ENCODE results near the gene PPP2R1A. TPM values are rescaled to one million over a fixed set of nuclear protein-coding genes. Genes with fewer than 3 reads are reported as not detected.

PPP2R1A gene
- polyA plus RNA-seq, 4 donors, result 131 to 228 (median 145) TPM

- 90 to 95% (median 94%) methylated on average over 7 of the region's 7 CpGs for WGBS, 3 donors
- no peak for DNase-seq
These were observed 32.1 kb downstream of the PPP2R1A start for GRCh38 chr19:52221831-52222375.

DNA sequence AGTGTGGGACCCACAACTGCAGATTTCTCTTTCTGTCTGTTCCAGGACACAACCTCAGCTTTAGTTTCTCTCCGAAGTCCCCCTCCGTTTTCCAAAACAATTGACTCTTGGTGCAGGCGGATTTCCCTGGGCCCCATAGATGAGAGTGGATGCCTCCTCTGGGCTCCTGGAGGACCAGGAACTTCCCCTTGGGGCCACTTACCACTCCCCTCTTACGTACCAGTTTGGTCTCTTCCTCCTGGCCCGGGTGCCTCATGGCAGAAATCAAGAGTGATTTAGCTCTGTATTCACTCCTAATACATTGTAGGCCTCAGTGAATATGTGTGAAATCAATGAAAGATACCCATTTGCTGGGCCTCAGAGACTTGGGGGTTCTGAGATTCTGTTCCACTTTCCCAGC lies 34.4 kb downstream of the PPP2R1A start:
- FAIRE-seq (no peak), DNase-seq (no peak)
- Histone ChIP-seq H3K27ac (ENCODE audit: low read depth in 1 of 3, low read length in 2 of 3) (no peak overlapping the region), H3K4me3 (ENCODE audit: low read depth in 1 of 3, low read length in 3 of 3) (no peak overlapping the region), H3K27me3 (ENCODE audit: control insufficient read depth in 3 of 3, insufficient read depth in 3 of 3, low read length in 3 of 3) (no peaks in the 10 kb centered on the region), H3K9me3 (ENCODE audit: control insufficient read depth in 2 of 2, insufficient read depth in 1 of 2, low read depth in 1 of 2, low read length in 1 of 2) (no peaks in the 10 kb centered on the region), H3K4me1 (ENCODE audit: control insufficient read depth in 3 of 3, insufficient read depth in 2 of 3, low read depth in 1 of 3, low read length in 2 of 3) (no peaks in the 10 kb centered on the region), H3K36me3 (ENCODE audit: control insufficient read depth in 3 of 3, insufficient read depth in 2 of 3, low read depth in 1 of 3, low read length in 3 of 3) (peaks cover 28 to 71% (median 51%) of the 10 kb centered on the region in 3 donors)
- WGBS, 3 donors, result 90 to 93% (median 91%) methylated on average over 5 of the region's 5 CpGs

More at GRCh38 chr19:52221831-52222375, 32.1 kb downstream of the PPP2R1A start:
- no peaks in the 10 kb centered on the region for H3K9me3 ChIP-seq (ENCODE audit: control insufficient read depth in 2 of 2, insufficient read depth in 1 of 2, low read depth in 1 of 2, low read length in 1 of 2)
- H3K4me1 ChIP-seq (ENCODE audit: control insufficient read depth in 3 of 3, insufficient read depth in 2 of 3, low read depth in 1 of 3, low read length in 2 of 3), result no peaks in the 10 kb centered on the region
- H3K36me3 ChIP-seq (ENCODE audit: control insufficient read depth in 3 of 3, insufficient read depth in 2 of 3, low read depth in 1 of 3, low read length in 3 of 3), result peaks cover 42 to 72% (median 56%) of the 10 kb centered on the region in 3 donors
- no peak for FAIRE-seq
- no peak overlapping the region for H3K4me3 ChIP-seq (ENCODE audit: low read depth in 1 of 3, low read length in 3 of 3)
- no peaks in the 10 kb centered on the region for H3K27me3 ChIP-seq (ENCODE audit: control insufficient read depth in 3 of 3, insufficient read depth in 3 of 3, low read length in 3 of 3)
- H3K27ac ChIP-seq (ENCODE audit: low read depth in 1 of 3, low read length in 2 of 3), result no peak overlapping the region

DNA sequence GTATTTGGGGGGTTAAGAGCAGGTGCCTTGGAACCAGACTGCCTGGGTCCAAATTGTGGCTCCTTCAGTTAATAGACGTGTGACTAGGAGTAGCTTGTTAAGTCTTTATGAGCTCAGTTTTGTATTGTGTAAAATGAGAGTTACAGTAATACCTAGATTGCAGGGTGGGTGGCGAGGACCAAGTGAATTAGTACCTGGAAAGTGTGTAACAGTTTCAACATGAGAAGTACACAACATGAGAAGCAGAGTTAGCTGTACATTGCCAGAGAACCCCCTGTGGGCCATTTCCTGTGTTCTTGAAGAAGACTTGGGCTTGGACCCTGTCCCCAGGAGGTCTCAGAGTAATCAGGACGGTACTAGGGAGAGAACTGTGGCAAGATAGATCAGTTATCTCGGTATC lies 36.8 kb downstream of the PPP2R1A start:
- H3K27me3 ChIP-seq (ENCODE audit: control insufficient read depth in 3 of 3, insufficient read depth in 3 of 3, low read length in 3 of 3), result no peaks in the 10 kb centered on the region
- FAIRE-seq, result no peak
- H3K36me3 ChIP-seq (ENCODE audit: control insufficient read depth in 3 of 3, insufficient read depth in 2 of 3, low read depth in 1 of 3, low read length in 3 of 3), result peaks cover 19 to 57% (median 32%) of the 10 kb centered on the region in 3 donors
- DNase-seq, result no peak
- no peaks in the 10 kb centered on the region for H3K9me3 ChIP-seq (ENCODE audit: control insufficient read depth in 2 of 2, insufficient read depth in 1 of 2, low read depth in 1 of 2, low read length in 1 of 2)
- H3K4me1 ChIP-seq (ENCODE audit: control insufficient read depth in 3 of 3, insufficient read depth in 2 of 3, low read depth in 1 of 3, low read length in 2 of 3), result no peaks in the 10 kb centered on the region
- H3K27ac ChIP-seq (ENCODE audit: low read depth in 1 of 3, low read length in 2 of 3), result no peak overlapping the region
- 76 to 86% (median 85%) methylated on average over 4 of the region's 4 CpGs for WGBS, 3 donors
- H3K4me3 ChIP-seq (ENCODE audit: low read depth in 1 of 3, low read length in 3 of 3), result no peak overlapping the region

GRCh38 chr19:52227196-52227940 lies 37.5 kb downstream of the PPP2R1A start:
- no peak for FAIRE-seq
- WGBS, 3 donors, result 75 to 84% (median 81%) methylated on average over 10 of the region's 10 CpGs
- Histone ChIP-seq H3K36me3 (ENCODE audit: control insufficient read depth in 3 of 3, insufficient read depth in 2 of 3, low read depth in 1 of 3, low read length in 3 of 3) (peaks cover 19 to 51% (median 26%) of the 10 kb centered on the region in 3 donors), H3K4me1 (ENCODE audit: control insufficient read depth in 3 of 3, insufficient read depth in 2 of 3, low read depth in 1 of 3, low read length in 2 of 3) (no peaks in the 10 kb centered on the region), H3K9me3 (ENCODE audit: control insufficient read depth in 2 of 2, insufficient read depth in 1 of 2, low read depth in 1 of 2, low read length in 1 of 2) (no peaks in the 10 kb centered on the region), H3K27ac (ENCODE audit: low read depth in 1 of 3, low read length in 2 of 3) (no peak overlapping the region), H3K27me3 (ENCODE audit: control insufficient read depth in 3 of 3, insufficient read depth in 3 of 3, low read length in 3 of 3) (no peaks in the 10 kb centered on the region), H3K4me3 (ENCODE audit: low read depth in 1 of 3, low read length in 3 of 3) (no peak overlapping the region)
- DNase-seq, result no peak

DNA sequence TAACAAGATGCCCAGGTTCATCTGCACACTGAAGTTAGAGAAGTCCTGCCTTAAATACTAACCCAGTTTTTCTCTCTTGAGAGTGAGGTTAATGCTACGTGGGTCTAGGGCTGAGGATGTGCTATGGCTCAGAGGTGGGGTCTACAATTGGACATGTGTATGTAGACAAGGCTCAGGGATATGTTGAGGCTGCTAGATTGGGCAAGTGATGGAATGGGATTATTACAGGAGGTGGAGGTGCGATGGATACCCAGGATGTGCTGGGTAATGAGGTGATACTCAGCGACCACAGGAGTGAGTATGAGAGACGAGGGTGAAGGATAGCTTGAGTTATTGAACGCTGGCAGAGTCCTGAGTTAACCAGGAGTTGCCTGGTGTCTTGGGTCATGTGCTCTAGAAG lies 38.1 kb downstream of the PPP2R1A start:
- 87 to 93% (median 90%) methylated on average over 5 of the region's 5 CpGs for WGBS, 3 donors
- no peak for DNase-seq
- no peak for FAIRE-seq
- Histone ChIP-seq H3K36me3 (ENCODE audit: control insufficient read depth in 3 of 3, insufficient read depth in 2 of 3, low read depth in 1 of 3, low read length in 3 of 3) (peaks cover 19 to 48% (median 23%) of the 10 kb centered on the region in 3 donors), H3K9me3 (ENCODE audit: control insufficient read depth in 2 of 2, insufficient read depth in 1 of 2, low read depth in 1 of 2, low read length in 1 of 2) (no peaks in the 10 kb centered on the region), H3K4me1 (ENCODE audit: control insufficient read depth in 3 of 3, insufficient read depth in 2 of 3, low read depth in 1 of 3, low read length in 2 of 3) (no peaks in the 10 kb centered on the region), H3K27ac (ENCODE audit: low read depth in 1 of 3, low read length in 2 of 3) (no peak overlapping the region), H3K4me3 (ENCODE audit: low read depth in 1 of 3, low read length in 3 of 3) (no peak overlapping the region), H3K27me3 (ENCODE audit: control insufficient read depth in 3 of 3, insufficient read depth in 3 of 3, low read length in 3 of 3) (no peaks in the 10 kb centered on the region)

DNA sequence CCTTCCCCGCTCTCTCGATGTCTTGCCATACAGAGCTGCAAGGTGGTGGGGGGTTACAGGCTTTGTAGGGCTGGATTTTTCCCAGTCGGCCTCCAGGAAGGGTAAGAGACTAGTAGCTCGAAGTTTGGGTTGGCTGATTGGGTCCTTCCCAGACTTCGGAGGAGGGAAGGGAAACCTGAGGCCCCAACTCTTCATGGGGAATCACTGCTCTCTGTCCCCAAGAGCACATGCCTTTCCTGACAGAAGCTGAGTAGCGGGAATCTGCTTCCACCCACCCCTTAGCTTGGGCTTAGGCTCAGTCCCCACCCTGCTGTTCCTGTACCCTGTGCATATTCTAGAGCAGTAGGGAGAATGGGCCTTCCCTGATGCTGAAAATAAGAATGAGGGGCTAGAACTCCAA lies 39.7 kb downstream of the PPP2R1A start:
- Histone ChIP-seq H3K27me3 (ENCODE audit: control insufficient read depth in 3 of 3, insufficient read depth in 3 of 3, low read length in 3 of 3) (no peaks in the 10 kb centered on the region), H3K27ac (ENCODE audit: low read depth in 1 of 3, low read length in 2 of 3) (no peak overlapping the region), H3K36me3 (ENCODE audit: control insufficient read depth in 3 of 3, insufficient read depth in 2 of 3, low read depth in 1 of 3, low read length in 3 of 3) (peaks cover 11 to 43% (median 15%) of the 10 kb centered on the region in 3 donors), H3K9me3 (ENCODE audit: control insufficient read depth in 2 of 2, insufficient read depth in 1 of 2, low read depth in 1 of 2, low read length in 1 of 2) (no peaks in the 10 kb centered on the region), H3K4me3 (ENCODE audit: low read depth in 1 of 3, low read length in 3 of 3) (no peak overlapping the region), H3K4me1 (ENCODE audit: control insufficient read depth in 3 of 3, insufficient read depth in 2 of 3, low read depth in 1 of 3, low read length in 2 of 3) (no peaks in the 10 kb centered on the region)
- FAIRE-seq, result no peak
- no peak for DNase-seq
- WGBS, 3 donors, result 88 to 99% (median 93%) methylated on average over 6 of the region's 6 CpGs

- Histone ChIP-seq H3K9me3 (ENCODE audit: control insufficient read depth in 2 of 2, insufficient read depth in 1 of 2, low read depth in 1 of 2, low read length in 1 of 2) (no peaks in the 10 kb centered on the region), H3K36me3 (ENCODE audit: control insufficient read depth in 3 of 3, insufficient read depth in 2 of 3, low read depth in 1 of 3, low read length in 3 of 3) (peaks cover 11 to 34% (median 14%) of the 10 kb centered on the region in 3 donors), H3K4me3 (ENCODE audit: low read depth in 1 of 3, low read length in 3 of 3) (no peak overlapping the region), H3K4me1 (ENCODE audit: control insufficient read depth in 3 of 3, insufficient read depth in 2 of 3, low read depth in 1 of 3, low read length in 2 of 3) (no peaks in the 10 kb centered on the region), H3K27me3 (ENCODE audit: control insufficient read depth in 3 of 3, insufficient read depth in 3 of 3, low read length in 3 of 3) (no peaks in the 10 kb centered on the region), H3K27ac (ENCODE audit: low read depth in 1 of 3, low read length in 2 of 3) (no peak overlapping the region)
- WGBS, 3 donors, result 75 to 88% (median 78%) methylated on average over 1 of the region's 1 CpG
- DNase-seq (no peak), FAIRE-seq (no peak)
These were observed 40.8 kb downstream of the PPP2R1A start for GRCh38 chr19:52230685-52231084.

DNA sequence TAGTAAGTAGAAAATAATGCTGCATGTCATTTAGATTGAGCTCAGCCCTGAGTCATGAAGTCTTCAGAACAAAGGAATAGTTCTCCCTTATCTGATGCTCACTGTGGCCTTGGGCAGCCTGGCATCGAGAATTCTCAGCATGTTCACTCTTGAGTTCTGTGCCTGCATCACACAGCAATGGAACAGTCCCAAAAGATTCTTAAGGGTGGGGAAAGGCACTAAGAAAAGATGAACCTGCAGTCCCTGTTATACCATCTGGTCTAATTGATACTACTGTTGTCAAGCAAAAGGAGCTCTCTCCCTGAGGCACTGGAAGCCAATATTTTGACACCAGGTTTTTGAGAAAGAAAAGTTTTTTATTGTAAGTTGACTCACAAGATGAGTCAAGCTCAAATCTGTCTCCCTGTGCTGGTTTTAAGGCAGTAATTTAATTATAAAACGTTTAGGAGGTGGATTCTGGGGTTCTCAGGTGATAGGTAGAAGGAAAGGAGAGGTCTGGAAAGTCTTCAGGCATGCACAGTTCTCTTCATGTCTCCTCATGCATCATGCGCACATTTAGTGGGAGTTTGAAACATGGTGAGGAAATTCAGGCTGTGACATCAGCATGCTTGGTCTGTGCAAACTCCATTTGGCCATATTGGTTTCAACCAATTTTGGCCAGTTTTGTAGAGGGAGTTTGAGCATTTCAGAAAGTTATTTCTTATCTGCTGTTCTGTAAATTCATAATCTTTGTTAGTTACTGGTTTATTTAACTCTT lies 41.5 kb downstream of the PPP2R1A start:
- H3K4me1 ChIP-seq (ENCODE audit: control insufficient read depth in 3 of 3, insufficient read depth in 2 of 3, low read depth in 1 of 3, low read length in 2 of 3), result no peaks in the 10 kb centered on the region
- H3K27me3 ChIP-seq (ENCODE audit: control insufficient read depth in 3 of 3, insufficient read depth in 3 of 3, low read length in 3 of 3), result no peaks in the 10 kb centered on the region
- H3K9me3 ChIP-seq (ENCODE audit: control insufficient read depth in 2 of 2, insufficient read depth in 1 of 2, low read depth in 1 of 2, low read length in 1 of 2), result no peaks in the 10 kb centered on the region
- FAIRE-seq (no peak), DNase-seq (no peak)
- peaks cover 6 to 27% (median 10%) of the 10 kb centered on the region in 3 donors for H3K36me3 ChIP-seq (ENCODE audit: control insufficient read depth in 3 of 3, insufficient read depth in 2 of 3, low read depth in 1 of 3, low read length in 3 of 3)
- H3K27ac ChIP-seq (ENCODE audit: low read depth in 1 of 3, low read length in 2 of 3), result no peak overlapping the region
- WGBS, 3 donors, result 43 to 73% (median 54%) methylated on average over 3 of the region's 3 CpGs
- H3K4me3 ChIP-seq (ENCODE audit: low read depth in 1 of 3, low read length in 3 of 3), result no peak overlapping the region
